Stimulated activated CD4-positive, alpha-beta T cell treated with anti-CD3 and anti-CD28 coated beads, TNF-alpha, amount 100 ng/mL, for 24 hours (primary cell): ENCODE data around the gene TSHZ3.

ENCODE experiments used
- DNase-seq, 3 experiments: peaks; one replicate each; pipeline ENCODE4 v3.0.0-alpha.2; 2020; ENCODE audit warnings: low read depth in 3 of 3

Gene TSHZ3

DNA sequence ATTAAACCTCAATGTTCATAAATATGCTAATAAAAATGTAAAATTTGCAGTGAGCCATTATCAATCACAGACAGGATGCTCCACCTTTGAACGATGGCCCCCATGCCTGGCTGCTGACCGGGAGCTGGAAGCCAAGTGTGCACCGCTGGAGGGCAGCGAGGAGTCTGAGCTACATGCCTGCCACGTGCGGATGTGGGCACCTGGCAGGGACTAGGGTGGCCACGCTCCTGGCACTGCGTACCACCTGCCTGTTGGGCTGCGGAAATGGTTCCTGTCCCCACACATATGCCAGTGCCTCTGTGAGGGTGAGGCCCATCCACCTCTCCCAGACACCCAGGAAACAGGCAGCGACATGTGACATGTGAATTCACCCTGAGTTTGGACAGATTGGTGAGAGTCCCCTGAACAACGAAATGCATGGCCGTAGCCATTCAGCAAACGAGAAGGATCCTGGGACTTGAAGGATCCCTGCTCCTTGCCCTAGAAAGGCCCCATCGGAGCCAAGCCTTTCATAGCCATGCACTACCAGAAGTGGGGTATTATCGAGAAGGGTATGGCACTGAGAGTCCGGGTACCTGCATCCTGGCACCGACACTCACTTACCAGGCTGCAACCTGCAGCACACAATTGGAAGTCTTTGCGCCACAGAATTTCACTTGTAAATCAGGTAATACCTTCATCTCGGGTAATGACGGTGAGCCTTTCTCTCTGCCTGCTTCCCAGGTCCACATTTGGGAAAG lies 35.8 kb downstream of the TSHZ3 start:
- no peak for DNase-seq

DNA sequence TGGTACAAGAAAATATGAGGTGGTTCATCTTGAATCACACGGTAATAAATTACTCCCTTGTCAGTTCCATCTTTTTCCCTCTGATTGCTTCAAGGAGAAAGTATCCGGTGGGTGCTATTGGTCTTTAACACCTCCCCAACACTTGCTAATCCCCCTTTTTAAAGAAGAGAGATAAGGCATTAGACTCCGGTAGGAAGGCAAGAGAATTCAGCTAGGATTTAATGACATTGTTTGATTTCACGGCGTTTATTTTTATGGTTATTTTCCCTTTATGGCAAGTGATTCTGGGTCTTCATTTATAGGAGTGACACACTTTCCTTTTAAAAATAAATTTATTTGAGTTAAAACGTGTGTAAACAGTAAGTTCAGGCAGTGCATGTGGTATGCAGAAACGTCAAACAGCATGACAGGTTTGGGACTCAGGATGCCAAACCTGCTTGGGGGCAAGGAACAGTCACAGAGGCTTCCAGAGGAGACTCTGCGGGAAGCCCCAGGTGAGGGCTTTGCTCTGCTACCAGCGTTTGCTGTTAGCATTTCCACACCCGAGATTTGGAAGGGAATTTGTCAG lies 36.5 kb downstream of the TSHZ3 start:
- no peak for DNase-seq

- DNase-seq = peak in 2 of 3 experiments; percentile 7 to 23
These were observed 37.1 kb downstream of the TSHZ3 start for GRCh38 chr19:31312009-31312676.

DNA sequence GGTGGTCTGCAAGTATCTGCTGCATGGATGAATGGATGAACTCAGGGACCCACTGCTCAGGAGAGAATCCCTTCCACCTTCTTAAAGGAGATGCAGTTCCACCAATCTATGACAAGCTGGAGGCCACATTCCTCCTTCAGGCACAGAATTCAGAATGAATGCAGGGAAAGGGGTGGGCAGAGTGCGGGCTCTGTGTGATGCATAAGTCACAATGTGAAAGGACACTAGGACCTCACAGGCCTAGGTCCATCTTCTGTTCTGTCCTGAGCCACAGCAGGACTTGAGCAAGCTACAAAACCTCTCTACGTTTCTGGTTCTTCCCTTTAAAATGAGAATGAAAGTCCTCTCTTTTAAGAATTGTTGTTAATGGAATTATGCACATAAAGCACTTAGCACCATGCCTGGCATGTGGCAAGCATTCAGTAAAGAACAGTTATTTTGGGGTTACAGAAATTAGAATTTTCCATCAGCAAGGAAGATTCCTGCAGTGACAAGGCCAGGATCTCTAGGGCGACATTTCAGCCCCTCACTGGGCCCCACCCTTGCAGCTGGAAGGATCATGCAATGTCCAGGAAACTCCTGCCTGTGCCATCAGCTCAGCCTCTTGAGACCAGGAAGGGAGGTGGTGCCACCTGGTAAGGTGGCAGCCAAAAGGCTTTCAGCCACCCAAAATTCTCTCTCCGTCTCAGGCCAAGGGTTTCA lies 38.7 kb downstream of the TSHZ3 start:
- no peak for DNase-seq

DNA sequence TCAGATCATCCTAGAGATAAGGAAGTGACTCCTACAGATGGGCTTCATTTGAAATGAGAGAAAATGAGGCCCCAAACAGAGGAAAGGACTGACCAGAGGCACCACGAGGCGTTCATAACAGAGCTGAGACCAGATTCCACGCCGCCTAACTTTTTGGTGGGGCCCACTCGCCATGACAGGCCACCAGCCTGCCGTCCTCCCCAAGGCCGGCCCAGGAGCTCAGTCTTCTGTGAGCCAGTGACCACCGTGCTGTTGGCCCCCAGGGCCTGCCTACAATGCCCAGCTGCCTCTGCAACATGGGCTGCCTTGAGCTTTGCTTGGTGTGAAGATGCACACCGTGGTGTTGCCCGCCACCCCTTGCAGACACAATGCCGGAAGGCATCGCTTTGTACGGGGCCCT lies 40.5 kb downstream of the TSHZ3 start:
- no peak for DNase-seq

DNA sequence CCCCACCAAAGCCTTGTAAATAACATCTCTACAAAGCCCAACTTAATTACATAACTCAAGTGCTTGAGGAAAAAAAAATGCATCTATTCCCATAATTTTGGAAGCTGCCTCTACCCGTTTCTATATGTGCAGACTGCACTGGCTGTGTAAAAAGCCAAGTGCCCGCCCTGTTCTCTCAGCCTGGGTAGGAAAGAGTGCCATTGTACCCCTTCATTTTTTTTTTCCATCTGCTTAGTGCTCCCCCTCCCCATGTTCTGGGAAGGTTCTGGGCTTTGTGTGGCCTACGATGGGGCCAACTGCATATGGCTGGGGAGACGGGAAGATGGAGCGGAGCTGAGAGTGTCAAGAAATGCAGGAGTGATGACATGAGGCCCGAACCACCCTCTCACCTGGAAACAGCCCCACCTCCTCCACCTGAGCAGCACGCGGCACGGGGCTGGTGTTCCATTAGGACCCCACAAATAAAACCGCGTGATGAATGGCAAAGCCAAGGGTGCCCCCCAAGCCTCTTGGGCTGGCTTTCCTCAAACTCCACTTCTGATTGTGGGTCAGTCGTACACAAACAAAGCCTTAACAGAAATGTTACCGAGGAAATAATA lies 42.1 kb downstream of the TSHZ3 start:
- no peak for DNase-seq

- DNase-seq = no peak
These were observed 43.1 kb downstream of the TSHZ3 start for GRCh38 chr19:31306006-31306753.

GRCh38 chr19:31304831-31305312 lies 44.4 kb downstream of the TSHZ3 start:
- no peak for DNase-seq

- no peak for DNase-seq
These were observed 45.9 kb downstream of the TSHZ3 start for GRCh38 chr19:31303262-31303815.

DNA sequence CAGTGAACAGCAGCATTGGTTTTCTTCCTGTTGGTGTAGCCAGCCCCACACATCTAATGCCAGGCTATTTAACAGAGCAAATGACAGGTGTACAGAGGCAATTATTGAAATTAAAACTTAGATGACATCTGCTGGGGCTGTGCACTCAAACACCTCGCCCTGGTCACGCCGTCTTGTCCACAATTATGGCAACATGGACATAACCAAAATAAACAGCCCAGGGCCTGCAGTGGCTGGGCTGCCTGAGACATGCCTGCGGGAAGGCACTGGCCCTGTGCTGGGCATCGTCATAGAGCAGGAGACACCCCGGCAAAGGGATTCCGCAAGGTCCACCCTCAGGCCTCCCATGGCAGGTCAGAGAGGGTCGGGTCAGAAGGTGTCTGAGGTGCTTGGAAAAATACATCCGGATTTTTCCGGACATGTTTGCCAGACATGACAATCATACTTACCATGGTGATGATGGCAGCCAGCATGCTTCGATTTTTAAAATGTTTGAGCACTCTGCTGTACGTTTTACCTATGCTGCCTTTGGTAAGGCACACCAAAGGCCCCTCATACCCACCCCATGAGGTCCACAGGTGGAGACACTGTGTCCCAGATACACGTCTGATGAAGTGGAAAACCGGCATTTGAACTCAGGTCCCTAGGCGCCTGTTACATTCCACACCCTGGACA lies 47.8 kb downstream of the TSHZ3 start:
- DNase-seq = no peak

GRCh38 chr19:31300422-31300821 lies 48.8 kb downstream of the TSHZ3 start:
- DNase-seq = no peak

DNA sequence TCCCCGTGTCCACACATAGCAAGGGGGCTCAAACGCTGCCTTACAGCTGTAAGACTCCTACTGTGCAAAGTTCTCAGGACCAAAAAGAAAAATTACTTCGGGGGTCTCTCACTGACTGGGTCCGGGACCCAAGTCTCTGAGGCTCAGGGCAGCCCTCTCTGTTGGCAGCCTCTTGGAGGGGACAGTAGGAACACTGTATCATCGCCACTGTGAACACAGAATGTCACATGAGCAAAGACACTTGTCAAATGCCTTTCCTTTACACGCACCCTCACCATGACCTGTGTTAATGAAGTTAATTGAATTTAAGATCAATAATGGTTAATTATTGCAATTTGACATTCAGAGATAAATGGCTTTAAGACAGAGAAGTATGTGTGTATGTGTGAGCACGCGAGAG lies 49.6 kb downstream of the TSHZ3 start:
- DNase-seq = no peak

GRCh38 chr19:31297991-31298390 lies 51.2 kb downstream of the TSHZ3 start:
- no peak for DNase-seq

GRCh38 chr19:31296741-31297390 lies 52.4 kb downstream of the TSHZ3 start:
- no peak for DNase-seq

DNA sequence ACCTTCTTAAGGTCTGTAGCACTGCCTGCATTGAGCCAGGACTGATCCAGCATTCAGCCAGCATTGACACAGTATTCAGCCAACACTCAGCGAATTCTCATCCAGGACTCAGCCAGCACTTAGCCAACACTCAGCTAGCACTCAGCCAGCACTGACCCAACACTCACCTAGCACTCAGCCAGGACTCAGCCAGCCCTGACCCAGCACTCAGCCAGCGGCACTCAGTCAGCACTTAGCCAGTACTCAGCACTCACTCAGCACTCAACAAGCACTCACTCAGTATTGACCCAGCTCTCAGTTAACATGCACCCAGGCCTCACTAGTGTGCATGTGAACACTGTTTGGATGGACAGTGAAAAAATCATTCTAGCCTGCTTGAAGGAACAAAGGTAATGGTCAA lies 55.0 kb downstream of the TSHZ3 start:
- DNase-seq = no peak

GRCh38 chr19:31292639-31293185 lies 56.5 kb downstream of the TSHZ3 start:
- DNase-seq = no peak

DNA sequence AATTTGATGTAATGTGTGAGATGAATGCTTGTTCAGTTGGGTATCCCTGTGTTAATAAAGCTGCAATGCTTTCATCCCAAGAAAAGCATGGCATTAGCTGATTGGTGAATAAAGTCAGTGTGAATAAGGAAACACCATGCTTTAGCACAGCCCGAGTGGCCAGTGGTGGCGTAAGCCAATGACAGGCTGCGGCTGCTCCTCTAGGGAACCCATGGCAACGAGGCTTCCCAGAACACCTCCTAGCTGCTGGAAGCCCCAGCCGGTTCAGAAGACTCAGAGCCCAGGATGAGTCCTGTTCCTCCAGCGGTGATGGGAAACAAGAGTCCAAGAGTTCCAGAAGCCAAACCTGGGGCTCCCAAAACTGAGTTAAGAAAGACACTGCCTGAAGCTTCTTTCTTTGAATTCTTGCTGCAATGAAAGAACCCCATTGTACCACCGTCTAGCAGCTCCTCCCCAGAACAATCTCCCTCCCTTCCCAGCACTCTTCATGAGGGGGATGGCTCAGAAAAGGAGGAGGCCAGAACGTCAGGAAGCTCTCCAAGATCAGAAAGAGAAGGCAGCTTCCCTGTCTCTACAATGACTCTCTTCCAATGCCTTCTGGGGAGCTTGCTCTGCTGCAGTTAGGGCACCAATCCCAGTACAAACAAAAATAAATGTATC lies 58.2 kb downstream of the TSHZ3 start:
- DNase-seq = no peak

DNA sequence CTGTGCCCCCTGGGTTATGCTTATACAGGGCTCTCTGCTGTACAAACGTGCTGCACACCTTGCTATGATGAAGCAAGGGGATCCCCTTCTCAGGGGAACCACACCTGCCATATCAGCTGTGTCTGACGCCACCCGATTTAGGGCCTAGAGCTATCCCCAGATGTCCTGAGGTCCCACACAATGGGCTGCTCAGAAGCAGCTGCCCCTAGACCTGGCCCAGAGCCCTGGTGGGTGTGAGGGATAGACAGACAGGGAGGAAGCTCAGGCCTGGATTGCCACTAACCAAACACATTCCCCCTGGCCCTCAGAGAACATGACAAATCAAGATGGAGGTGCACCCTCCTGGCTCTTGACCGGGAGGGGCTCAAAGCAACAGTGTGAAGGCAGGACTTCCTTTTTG lies 59.3 kb downstream of the TSHZ3 start:
- no peak for DNase-seq

- no peak for DNase-seq
These were observed 59.8 kb downstream of the TSHZ3 start for GRCh38 chr19:31289381-31289880.
